ENCODE measurements around the gene CCDC92. TPM values are rescaled to one million over a fixed set of nuclear protein-coding genes. Genes with fewer than 3 reads are reported as not detected.

Gene CCDC92
- polyA plus RNA-seq, 1 donor = 50.4 TPM

DNA sequence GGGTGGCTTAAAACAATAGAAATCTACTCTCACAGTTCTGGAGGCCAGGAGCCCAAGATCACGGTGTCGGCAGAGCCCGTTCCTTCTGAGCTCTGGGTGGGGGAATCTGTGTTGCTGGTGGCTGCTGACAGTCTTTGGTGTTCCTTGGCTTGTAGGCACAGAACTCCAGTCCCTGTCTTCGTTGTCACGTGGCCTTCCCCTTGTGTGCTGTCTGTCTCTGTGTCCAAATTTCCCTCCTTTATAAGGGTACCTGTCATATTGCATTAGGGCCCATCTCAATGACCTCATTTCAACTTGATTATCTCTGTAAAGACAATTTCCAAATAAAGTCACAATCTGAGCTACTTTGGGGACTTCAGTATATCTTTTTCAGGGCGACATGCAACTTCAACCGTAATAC, 81.6 kb downstream of the CCDC92 start:
- no peak for DNase-seq

DNA sequence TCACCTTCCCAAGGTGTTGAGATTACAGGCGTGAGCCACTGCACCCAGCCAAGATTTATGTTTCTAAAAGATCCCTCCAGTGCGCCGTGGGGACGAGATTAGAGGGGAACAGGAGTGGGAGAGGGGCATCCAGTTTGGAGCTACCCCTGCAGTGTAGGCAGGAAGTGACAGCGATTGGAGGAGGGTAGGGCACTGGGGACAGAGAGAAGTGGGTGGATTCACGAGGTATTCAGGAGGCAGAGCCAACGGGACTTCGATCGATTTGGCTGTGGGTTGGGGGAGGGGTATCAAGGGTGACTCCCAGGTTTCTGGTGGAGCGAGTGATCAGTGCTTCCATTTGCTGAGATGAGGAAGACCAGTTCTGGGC, 82.1 kb downstream of the CCDC92 start:
- no peak for DNase-seq

DNA sequence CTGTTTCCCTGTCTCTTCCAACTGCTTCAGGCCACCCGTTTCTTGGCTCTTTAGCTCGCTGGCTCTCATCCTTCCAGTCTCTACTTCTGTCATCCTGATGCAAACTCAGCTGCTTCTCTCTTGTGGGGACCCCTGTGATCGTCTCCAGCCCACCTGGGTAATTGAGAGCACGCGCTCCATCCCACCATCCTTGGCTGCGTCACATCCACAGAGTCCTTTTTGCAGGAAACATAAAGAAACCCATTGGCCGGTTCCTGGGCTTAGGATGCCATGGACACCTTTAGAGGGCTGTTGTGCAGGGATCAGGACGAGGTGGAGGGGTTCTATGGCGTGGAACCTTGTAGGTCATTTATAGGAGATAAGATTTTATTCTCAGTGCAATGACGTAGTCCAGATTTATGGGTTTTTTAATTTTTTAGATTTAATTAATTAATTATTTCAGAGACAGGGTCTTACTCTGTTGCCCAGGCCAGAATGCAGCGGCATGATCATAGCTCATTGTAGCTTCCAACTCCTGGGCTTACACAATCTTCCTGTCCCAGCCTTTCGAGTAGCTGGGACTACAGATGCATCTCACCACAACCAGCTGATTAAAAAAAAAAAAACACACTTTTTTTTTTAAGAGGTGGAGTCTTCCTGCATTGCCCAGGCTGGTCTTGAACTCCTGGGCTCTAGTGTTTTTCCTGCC, 82.6 kb downstream of the CCDC92 start:
- DNase-seq = no peak

DNA sequence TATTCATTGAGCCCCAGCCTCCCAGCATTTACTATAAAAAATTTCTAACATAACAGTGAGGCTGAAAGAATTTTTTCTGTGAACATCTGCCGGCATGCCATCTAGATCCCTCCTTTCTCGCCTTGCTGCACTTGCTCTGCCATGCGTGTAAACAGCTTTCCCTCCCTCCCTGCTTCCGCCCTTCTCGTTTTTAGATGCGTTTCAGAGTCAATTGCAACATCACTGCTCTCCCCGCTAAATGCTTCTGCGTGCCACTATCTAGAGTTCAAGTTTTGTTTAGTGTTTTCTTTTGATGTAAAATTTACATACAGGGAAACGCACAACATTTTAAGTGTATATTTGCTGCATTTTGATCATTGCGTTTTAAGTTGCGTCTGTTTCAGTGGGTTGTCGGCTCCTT, 83.6 kb downstream of the CCDC92 start:
- no peak for DNase-seq

DNA sequence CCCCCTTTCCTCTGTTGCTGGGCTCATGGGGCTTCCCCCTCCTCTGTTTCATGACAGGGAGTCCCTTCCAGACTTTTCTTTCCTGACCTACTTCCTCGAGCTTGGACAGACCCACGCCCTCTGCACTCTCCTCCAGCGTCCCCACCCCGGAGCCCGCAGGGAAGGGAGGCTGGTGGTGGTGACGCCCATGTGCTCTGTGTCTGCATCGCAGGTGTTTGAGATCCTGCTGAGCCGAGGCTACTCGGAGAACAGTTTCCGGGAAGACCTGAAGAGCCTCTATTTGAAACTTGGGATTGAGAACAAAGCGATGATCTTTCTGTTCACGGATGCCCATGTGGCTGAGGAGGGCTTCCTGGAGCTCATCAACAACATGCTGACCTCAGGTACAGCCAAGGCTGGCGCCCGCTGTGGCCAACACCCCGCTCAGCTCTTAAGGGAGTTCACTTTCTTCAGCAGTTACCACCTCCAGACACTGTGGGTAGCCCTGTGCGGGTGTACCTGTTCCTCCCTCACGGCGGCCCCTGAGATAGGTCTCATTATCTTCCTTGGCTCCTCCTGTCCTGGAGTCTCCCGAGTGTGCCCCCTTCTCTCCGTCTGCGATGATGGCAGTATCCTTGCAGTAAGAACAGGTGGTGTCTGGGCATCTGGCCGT, 85.6 kb downstream of the CCDC92 start:
- DNase-seq = no peak

DNA sequence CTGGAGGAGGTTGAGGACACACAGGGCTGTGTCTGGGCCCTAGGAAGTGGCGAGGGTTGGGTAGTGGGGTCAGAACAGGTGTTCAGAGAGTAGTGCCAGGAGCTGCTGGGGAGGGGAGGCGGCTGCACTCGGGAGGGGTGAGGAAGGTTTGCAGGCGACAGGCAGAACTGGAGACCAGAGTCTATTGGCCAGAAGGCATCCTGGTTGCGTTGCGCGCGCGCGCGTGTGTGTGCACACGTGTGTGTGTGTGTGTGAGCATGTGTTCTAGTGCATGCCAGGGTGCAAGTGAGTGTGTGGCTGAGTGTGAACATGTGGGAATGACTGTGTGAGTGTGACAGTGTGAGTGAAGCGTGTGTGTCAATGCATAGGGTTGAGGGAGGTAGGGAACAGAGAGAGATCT, 86.4 kb downstream of the CCDC92 start:
- DNase-seq = no peak

Other genes starting within 250 kb of the CCDC92 start
- 7.5 TPM for gene DNAH10, start 210.5 kb downstream of the CCDC92 start, polyA plus RNA-seq (ENCODE audit: insufficient read length)
- 188 TPM for gene ZNF664, start 384 bp upstream of the CCDC92 start, polyA plus RNA-seq (ENCODE audit: insufficient read length)